ENCODE results near the gene PPP2R2C. TPM values are rescaled to one million over a fixed set of nuclear protein-coding genes. Genes with fewer than 3 reads are reported as not detected.
A peak's percentile ranks its signal among the peaks of the same experiment; 100 is the strongest.

The PPP2R2C gene
- total RNA-seq, 1 experiment from 2014 or later, result 32.9 TPM

DNA sequence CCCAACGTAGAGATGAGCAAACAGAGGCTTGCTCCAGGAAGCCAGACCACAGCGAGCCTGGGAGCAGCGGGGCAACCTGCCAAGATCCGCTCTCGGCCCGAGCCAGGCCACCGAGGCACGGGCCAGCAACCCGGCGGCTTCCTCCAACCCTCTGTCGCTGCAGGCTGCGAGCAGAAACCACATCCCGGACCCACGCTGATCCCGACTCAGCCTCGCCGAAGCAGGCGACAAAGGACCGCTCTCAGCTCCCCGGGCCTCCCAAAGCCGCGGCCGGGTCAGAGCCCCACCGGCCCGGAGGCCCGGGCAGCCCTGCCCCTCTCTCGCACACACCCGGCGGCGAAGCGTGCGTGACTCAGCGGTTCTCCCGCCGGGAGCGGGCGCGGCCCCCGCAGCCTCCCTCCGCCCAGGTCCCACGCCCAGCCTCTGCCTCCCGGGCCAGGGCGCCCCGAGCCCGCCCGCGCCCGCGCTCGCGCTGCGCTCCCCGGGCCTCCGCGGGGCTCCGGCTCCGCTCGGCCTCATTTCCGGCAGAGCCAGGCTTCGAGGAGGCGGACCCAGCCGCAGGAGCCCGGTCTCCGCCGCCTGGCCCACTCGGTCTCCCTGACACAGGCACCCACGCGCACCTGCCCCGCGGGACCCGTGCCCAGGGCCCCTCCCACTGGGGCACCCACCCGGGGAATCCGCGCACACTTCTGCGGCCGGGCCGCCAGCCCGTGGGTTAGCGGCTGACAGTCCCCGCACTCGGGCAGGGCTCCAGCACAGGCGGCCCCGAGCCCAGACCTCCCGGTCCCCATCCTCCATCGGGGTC is 1.7 kb downstream of the PPP2R2C start:
- ATAC-seq, result peak; percentile 67
- ChIA-PET CTCF (no interaction called here), POLR2A (no interaction called here), RAD21 (ENCODE audit: low non-redundant PET in 1 of 2, low total read pairs in 2 of 2, uncharacterized antibody in 2 of 2, unreplicated experiment in 2 of 2) (no interaction called here)
- Histone ChIP-seq H3K79me2 (ENCODE audit: insufficient read depth, low read length) (peaks cover 40% of the 10 kb centered on the region), H4K20me1 (ENCODE audit: insufficient read depth) (no peaks in the 10 kb centered on the region), H3K27me3 (ENCODE audit: insufficient read depth, low read length) (no peaks in the 10 kb centered on the region), H3K4me1 (ENCODE audit: control insufficient read depth in 1 of 2, insufficient read depth in 2 of 2, low read length in 2 of 2) (peaks cover 5 to 36% of the 10 kb centered on the region in 2 experiments; a peak in 3 of 4 replicates), H3K9ac (ENCODE audit: low read length) (peak overlapping the region; percentile 72), H3K27ac (ENCODE audit: low read depth, low read length) (peak overlapping the region; percentile 82), H3K4me3 (replicated peaks in 1 of 2; ENCODE audit: low read depth in 1 of 2, low read length in 2 of 2) (peak overlapping the region; percentile 58 to 73), H3K4me2 (ENCODE audit: low read length) (peak overlapping the region; percentile 95), H2AFZ (ENCODE audit: low read depth, low read length, poor library complexity, severe bottlenecking) (no peak overlapping the region), H3K9me3 (ENCODE audit: control insufficient read depth in 1 of 2, insufficient read depth in 1 of 2, low read depth in 1 of 2, low read length in 2 of 2) (no peaks in the 10 kb centered on the region), H3K36me3 (ENCODE audit: control insufficient read depth in 1 of 2, insufficient read depth in 2 of 2, low read length in 2 of 2) (no peaks in the 10 kb centered on the region), H3K9me2 (ENCODE audit: insufficient read depth) (no peaks in the 10 kb centered on the region)
- no TSS peak for BruUV-seq (replicated peaks)
- intact Hi-C loops (cut with micrococcal nuclease), result loop anchor here (5.0 kb wide), 1 partner anchor 77 kb away; no protein-coding TSS in a partner anchor
- DNase-seq (ENCODE audit: low read depth, low spot score), result no peak
- no peak for TF ChIP-seq EZH2 (IDR thresholded peaks at IDR 0.05)
- TF ChIP-seq POLR2A (IDR thresholded peaks at IDR 0.05; ENCODE audit: borderline replicate concordance, extremely low read depth, insufficient read depth, insufficient read length), result no peak
- no peak for TF ChIP-seq CEBPB (IDR thresholded peaks at IDR 0.05; ENCODE audit: low read depth)
- TF ChIP-seq, protein P1, sequence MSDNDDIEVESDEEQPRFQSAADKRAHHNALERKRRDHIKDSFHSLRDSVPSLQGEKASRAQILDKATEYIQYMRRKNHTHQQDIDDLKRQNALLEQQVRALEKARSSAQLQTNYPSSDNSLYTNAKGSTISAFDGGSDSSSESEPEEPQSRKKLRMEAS (IDR thresholded peaks at IDR 0.05), result peak; percentile 10; the same call in 1 of the 2 replicates
- TF ChIP-seq TCF7L2 (IDR thresholded peaks at IDR 0.05; ENCODE audit: borderline replicate concordance, extremely low read depth, insufficient read depth, insufficient read length), result no peak
- peak; percentile 31; the same call in 1 of the 2 replicates for TF ChIP-seq FOSL1 (IDR thresholded peaks at IDR 0.05; ENCODE audit: low read depth)
- no peak for TF ChIP-seq JUND (IDR thresholded peaks at IDR 0.05)
- no peak for TF ChIP-seq EZH2phosphoT487 (IDR thresholded peaks at IDR 0.05; ENCODE audit: borderline replicate concordance)
- TF ChIP-seq CBX3 (IDR thresholded peaks at IDR 0.05; ENCODE audit: low read depth), result no peak
- TF ChIP-seq, protein P2, sequence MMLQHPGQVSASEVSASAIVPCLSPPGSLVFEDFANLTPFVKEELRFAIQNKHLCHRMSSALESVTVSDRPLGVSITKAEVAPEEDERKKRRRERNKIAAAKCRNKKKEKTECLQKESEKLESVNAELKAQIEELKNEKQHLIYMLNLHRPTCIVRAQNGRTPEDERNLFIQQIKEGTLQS (IDR thresholded peaks at IDR 0.05), result no peak
- TF ChIP-seq YY1 (IDR thresholded peaks at IDR 0.05; ENCODE audit: extremely low read depth, insufficient replicate concordance, low read depth, low read length), result no peak
- no peak for TF ChIP-seq SP1 (IDR thresholded peaks at IDR 0.05; ENCODE audit: low read depth)
- no peak for TF ChIP-seq SRF (IDR thresholded peaks at IDR 0.05; ENCODE audit: low read depth)
- TF ChIP-seq, protein P3, sequence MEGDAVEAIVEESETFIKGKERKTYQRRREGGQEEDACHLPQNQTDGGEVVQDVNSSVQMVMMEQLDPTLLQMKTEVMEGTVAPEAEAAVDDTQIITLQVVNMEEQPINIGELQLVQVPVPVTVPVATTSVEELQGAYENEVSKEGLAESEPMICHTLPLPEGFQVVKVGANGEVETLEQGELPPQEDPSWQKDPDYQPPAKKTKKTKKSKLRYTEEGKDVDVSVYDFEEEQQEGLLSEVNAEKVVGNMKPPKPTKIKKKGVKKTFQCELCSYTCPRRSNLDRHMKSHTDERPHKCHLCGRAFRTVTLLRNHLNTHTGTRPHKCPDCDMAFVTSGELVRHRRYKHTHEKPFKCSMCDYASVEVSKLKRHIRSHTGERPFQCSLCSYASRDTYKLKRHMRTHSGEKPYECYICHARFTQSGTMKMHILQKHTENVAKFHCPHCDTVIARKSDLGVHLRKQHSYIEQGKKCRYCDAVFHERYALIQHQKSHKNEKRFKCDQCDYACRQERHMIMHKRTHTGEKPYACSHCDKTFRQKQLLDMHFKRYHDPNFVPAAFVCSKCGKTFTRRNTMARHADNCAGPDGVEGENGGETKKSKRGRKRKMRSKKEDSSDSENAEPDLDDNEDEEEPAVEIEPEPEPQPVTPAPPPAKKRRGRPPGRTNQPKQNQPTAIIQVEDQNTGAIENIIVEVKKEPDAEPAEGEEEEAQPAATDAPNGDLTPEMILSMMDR (IDR thresholded peaks at IDR 0.05 in 2 of 3, conservative IDR thresholded peaks at IDR 0.05 in 1 of 3; ENCODE audit: borderline replicate concordance in 1 of 3, insufficient read depth in 1 of 3, low read depth in 2 of 3, low read length in 2 of 3), result no peak
- no peak for TF ChIP-seq RAD21 (IDR thresholded peaks at IDR 0.05; ENCODE audit: low read depth)
- no peak for TF ChIP-seq ELF1 (IDR thresholded peaks at IDR 0.05; ENCODE audit: borderline replicate concordance, low read depth)
- TF ChIP-seq POLR2AphosphoS5 (IDR thresholded peaks at IDR 0.05; ENCODE audit: low read depth, low read length), result peak; percentile 65
- no peak for TF ChIP-seq SIN3A (IDR thresholded peaks at IDR 0.05; ENCODE audit: low read depth)
- TF ChIP-seq, protein P4, sequence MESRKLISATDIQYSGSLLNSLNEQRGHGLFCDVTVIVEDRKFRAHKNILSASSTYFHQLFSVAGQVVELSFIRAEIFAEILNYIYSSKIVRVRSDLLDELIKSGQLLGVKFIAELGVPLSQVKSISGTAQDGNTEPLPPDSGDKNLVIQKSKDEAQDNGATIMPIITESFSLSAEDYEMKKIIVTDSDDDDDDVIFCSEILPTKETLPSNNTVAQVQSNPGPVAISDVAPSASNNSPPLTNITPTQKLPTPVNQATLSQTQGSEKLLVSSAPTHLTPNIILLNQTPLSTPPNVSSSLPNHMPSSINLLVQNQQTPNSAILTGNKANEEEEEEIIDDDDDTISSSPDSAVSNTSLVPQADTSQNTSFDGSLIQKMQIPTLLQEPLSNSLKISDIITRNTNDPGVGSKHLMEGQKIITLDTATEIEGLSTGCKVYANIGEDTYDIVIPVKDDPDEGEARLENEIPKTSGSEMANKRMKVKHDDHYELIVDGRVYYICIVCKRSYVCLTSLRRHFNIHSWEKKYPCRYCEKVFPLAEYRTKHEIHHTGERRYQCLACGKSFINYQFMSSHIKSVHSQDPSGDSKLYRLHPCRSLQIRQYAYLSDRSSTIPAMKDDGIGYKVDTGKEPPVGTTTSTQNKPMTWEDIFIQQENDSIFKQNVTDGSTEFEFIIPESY (IDR thresholded peaks at IDR 0.05; ENCODE audit: extremely low read depth, insufficient replicate concordance, low read length), result no peak
- TF ChIP-seq ZFX (IDR thresholded peaks at IDR 0.05), result peak; percentile 86

Data from HCT116 (cell line).